ENCODE measurements around the gene PSD.

Gene PSD

GRCh38 chr10:102389894-102390293 lies 28.7 kb downstream of the PSD start:
- no peak for DNase-seq (ENCODE audit: low spot score)

GRCh38 chr10:102384606-102385429 lies 33.8 kb downstream of the PSD start:
- no peak for DNase-seq (ENCODE audit: low spot score)

GRCh38 chr10:102384053-102384452 lies 34.5 kb downstream of the PSD start:
- no peak for DNase-seq (ENCODE audit: low spot score)

DNA sequence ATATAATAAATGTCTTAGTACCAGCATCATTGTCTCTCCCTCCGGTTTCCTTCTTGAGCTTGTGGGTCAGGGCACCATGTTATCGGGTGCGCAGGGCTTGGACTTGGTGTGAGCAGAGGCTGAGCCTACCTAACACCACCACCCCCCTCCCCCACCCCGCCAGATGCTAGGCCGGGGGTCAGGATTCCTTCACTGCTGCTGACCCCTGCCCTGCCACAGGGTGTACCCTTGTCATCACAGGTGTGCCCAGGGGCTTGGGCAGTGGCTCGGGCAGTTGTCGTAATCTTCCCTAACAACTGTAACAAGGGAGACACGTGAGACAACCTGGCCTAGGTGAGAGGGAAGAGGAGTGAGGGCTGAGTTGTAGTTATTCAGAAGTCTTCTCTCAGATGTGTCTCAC lies 35.7 kb downstream of the PSD start:
- no peak for DNase-seq (ENCODE audit: low spot score)

DNA sequence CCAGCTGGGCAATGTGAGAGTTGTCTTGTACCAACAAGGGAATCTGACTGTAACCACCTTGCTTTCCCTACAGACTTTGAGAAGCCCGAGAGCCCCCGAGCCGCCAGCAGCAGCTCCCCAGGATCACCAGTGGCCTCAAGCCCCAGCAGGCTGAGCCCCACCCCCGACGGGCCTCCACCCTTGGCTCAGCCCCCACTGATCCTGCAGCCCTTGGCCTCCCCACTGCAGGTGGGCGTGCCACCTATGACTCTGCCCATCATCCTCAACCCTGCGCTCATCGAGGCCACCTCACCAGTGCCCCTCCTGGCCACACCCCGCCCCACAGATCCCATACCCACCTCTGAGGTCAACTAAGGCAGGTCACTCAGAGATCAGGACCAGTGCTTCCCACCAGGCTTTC lies 36.6 kb downstream of the PSD start:
- no peak for DNase-seq (ENCODE audit: low spot score)

GRCh38 chr10:102379383-102379782 lies 39.2 kb downstream of the PSD start:
- DNase-seq (ENCODE audit: low spot score): no peak

GRCh38 chr10:102376901-102377300 lies 41.7 kb downstream of the PSD start:
- no peak for DNase-seq (ENCODE audit: low spot score)

GRCh38 chr10:102375867-102376266 lies 42.7 kb downstream of the PSD start:
- no peak for DNase-seq (ENCODE audit: low spot score)

GRCh38 chr10:102375250-102375649 lies 43.3 kb downstream of the PSD start:
- DNase-seq (ENCODE audit: low spot score): no peak

GRCh38 chr10:102371295-102371694 lies 47.3 kb downstream of the PSD start:
- DNase-seq (ENCODE audit: low spot score): no peak

DNA sequence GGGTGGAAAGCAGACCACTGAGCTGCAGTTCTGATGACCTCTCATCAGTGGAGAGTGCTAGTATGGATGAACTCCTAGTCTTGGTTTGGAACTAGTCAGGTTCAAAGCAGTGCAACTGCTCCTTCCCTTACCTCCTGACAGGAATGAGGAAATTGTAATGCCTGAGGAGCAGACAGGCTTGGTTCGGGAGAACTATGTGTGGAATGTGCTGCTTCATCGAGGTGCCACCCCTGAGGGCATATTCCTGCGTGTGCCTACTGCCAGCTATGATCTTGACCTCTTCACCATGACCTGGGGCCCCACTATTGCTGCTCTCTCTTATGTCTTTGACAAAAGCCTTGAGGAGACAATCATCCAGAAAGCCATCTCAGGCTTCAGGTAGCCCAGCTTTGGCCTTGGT lies 50.5 kb downstream of the PSD start:
- DNase-seq (ENCODE audit: low spot score): no peak

DNA sequence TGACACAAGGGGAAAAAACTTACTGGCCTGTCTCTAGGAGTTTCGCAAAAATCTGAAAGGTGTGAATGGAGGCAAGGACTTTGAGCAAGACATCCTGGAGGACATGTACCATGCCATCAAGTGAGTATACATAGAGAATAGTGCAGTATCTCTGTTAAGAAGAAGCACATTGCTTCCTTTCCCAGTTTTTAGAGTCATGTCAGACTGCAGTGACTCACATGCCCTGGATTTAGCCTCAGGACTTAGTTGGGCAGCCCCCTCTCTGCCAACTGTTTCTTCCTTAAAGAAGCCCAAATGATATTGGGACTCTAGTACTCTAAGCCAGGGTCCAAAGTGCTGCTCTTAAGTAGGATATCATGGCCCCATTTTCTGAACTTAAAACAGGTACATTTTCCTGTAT lies 51.1 kb downstream of the PSD start:
- no peak for DNase-seq (ENCODE audit: low spot score)

DNA sequence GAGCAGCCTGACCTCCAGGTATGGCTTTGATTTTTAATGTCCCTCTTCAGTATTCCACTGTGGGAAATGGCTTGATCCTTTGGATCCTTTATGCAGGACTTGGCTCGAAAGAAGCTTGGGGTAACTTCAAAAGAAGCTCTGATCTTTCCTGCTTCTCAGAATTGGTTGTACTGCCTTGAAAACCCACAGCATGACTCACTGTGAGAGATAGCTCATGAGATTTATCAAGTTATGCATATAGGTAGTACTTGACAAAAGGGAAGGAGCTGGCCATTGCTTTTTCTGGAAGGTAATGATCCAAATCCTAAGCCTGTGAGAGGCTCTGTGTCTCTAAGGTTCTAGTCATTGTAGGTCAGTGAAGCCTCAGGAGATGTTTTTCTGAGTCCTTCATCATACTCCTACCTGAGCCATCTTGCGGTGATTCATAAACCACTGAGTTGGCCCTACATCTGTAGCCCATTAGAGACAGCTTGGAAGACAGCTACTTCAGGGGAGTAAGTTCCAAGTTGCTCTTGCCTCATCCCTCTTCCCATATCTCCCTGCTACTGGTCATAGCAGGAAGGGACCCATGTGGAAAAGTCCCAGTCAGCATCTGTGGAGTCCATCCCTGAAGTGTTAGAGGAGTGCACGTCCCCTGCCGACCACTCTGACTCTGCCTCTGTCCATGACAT lies 59.7 kb downstream of the PSD start:
- DNase-seq (ENCODE audit: low spot score): no peak

DNA sequence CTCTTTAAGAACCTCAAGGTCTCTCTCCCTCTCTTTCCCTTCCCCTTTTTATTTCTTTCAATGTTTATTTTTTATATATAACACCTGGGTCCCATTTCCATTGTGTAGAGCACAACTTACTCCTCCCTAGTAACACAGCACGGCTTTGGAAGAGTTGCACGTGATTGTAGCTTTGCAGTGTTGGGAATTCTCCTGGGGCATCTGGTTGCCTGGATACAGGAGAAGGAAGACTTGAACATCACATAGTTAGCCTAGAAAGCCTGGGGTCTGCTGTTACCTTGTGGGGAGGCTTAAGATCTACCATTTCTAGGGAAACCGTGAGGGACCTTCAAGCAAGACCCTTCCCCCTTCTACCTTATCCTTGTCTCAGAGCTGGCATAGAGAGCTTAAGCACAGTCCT lies 64.1 kb downstream of the PSD start:
- DNase-seq (ENCODE audit: low spot score): no peak

Small RNAs within 50 kb of the gene (small RNA-seq; reads per million reads assigned to genes)
- gene MIR146B: 21.0 to 159 reads per million in 2 experiments
